ENCODE data around the gene CLPX.
"Not testable (repeated sequence)": the region's sequence is repeated elsewhere in the genome, so short reads cannot be mapped to it uniquely, and the experiment has no call there.

- not testable (repeated sequence) for TF ChIP-seq CTCF (IDR thresholded peaks at IDR 0.05; ENCODE audit: low read length); EZH2 (optimal IDR thresholded peaks at IDR 0.05; ENCODE audit: low read depth, low read length)
Measured at GRCh38 chr15:65181582-65182353, 3.4 kb downstream of the CLPX start.
